ENCODE results near the gene C6orf163. TPM values are rescaled to one million over a fixed set of nuclear protein-coding genes. Genes with fewer than 3 reads are reported as not detected.

C6orf163 gene
- total RNA-seq (2021) = 1.2 and 1.4 TPM in 2 replicates
- long read RNA-seq = 0 reads

DNA sequence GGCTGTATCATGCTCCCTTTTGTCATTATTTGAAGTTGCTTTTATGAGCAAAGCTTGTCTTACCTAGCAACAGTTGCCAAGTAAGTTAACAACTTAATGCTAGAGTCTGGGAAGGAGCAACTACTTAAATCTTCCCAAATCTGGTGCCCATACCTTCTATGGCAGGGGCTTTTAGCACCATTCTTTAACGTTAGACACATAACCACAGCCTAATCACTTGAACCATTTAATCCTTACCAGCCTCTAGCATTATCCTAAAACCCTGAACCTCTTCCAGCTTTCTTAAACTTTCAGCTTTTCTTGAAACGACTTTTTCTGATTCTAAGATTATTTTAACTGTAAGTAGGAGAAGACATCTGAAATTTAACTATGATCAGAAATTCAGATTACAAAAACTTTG, at the start of gene C6orf163:
Gene C6orf163, plus strand, starts transcription at position 83 of the 400 bp plus-strand sequence. Its CDS starts 287 bp downstream, at position 370.
- no peaks in the 10 kb centered on the region for H3K79me1 ChIP-seq (ENCODE audit: insufficient read depth, low read depth, low read length, poor library complexity, severe bottlenecking)
- no peak within 1 kb of the TSS for H2BK120ac ChIP-seq (ENCODE audit: low read depth, low read length, poor library complexity, severe bottlenecking)
- no peak within 1 kb of the TSS for H2AK5ac ChIP-seq (ENCODE audit: insufficient read length, low read length)
- no peak within 1 kb of the TSS for H3K14ac ChIP-seq (ENCODE audit: insufficient read depth, low read length)
- H3K4me2 ChIP-seq (ENCODE audit: insufficient read depth, insufficient read length, low read length) = no peak within 1 kb of the TSS
- H2BK12ac ChIP-seq (ENCODE audit: insufficient read length, low read depth, low read length) = no peak within 1 kb of the TSS
- H4K20me1 ChIP-seq (ENCODE audit: control insufficient read depth, insufficient read depth, insufficient read length) = no peaks in the 10 kb centered on the region
- Mint-ChIP-seq H3K9me3 (no peaks in the 10 kb centered on the region), H3K4me1 (no peaks in the 10 kb centered on the region), H3K27ac (no peak within 1 kb of the TSS), H3K36me3 (ENCODE audit: insufficient read depth in 1 of 3, low read depth in 3 of 3) (no peaks in the 10 kb centered on the region; a peak in 1 of 7 replicates), H3K4me3 (no peak within 1 kb of the TSS), H3K27me3 (ENCODE audit: low read depth) (no peaks in the 10 kb centered on the region)
- no peak within 1 kb of the TSS for H3T11ph ChIP-seq (ENCODE audit: low read length)
- no peak within 1 kb of the TSS for H3K4ac ChIP-seq (ENCODE audit: low read depth, low read length)
- no peak within 1 kb of the TSS for H3K27ac ChIP-seq (ENCODE audit: insufficient read length, low read depth, low read length)
- H3K56ac ChIP-seq (ENCODE audit: insufficient read length, low read depth, low read length) = no peak within 1 kb of the TSS
- no peaks in the 10 kb centered on the region for H3K9me3 ChIP-seq (ENCODE audit: control insufficient read depth, low read depth, low read length)
- no peak within 1 kb of the TSS for H2AFZ ChIP-seq (ENCODE audit: low read length)
- H3K23ac ChIP-seq (ENCODE audit: insufficient read length, low read depth, low read length) = no peak within 1 kb of the TSS
- H4K91ac ChIP-seq (ENCODE audit: insufficient read length, low read depth, low read length) = no peak within 1 kb of the TSS
- H3K27me3 ChIP-seq (ENCODE audit: insufficient read depth, low read length) = no peaks in the 10 kb centered on the region
- H3K4me1 ChIP-seq (ENCODE audit: insufficient read depth, low read length) = no peaks in the 10 kb centered on the region
- no peak within 1 kb of the TSS for H4K8ac ChIP-seq (replicated peaks; ENCODE audit: insufficient read length, low read depth, low read length)
- no CpG with 5 or more reads among the region's 2 CpGs for WGBS (ENCODE audit: extremely low coverage, insufficient read length, low lambda C conversion rate)
- no peak within 1 kb of the TSS for H2BK20ac ChIP-seq (ENCODE audit: low read depth, low read length, poor library complexity, severe bottlenecking)
- no peak within 1 kb of the TSS for H3K18ac ChIP-seq (ENCODE audit: insufficient read length, low read depth, low read length)
- DNase-seq = no peak
- no peaks in the 10 kb centered on the region for H3K23me2 ChIP-seq (ENCODE audit: insufficient read length, low read depth, low read length, poor library complexity, severe bottlenecking)
- no peak within 1 kb of the TSS for H4K5ac ChIP-seq (ENCODE audit: insufficient read length, low read depth, low read length)
- no peak within 1 kb of the TSS for H2BK15ac ChIP-seq (ENCODE audit: low read depth, low read length)
- H2BK5ac ChIP-seq (ENCODE audit: insufficient read length, low read length) = no peak within 1 kb of the TSS
- no peaks in the 10 kb centered on the region for H3K79me2 ChIP-seq (ENCODE audit: insufficient read depth, low read length)
- TF ChIP-seq, protein P1, sequence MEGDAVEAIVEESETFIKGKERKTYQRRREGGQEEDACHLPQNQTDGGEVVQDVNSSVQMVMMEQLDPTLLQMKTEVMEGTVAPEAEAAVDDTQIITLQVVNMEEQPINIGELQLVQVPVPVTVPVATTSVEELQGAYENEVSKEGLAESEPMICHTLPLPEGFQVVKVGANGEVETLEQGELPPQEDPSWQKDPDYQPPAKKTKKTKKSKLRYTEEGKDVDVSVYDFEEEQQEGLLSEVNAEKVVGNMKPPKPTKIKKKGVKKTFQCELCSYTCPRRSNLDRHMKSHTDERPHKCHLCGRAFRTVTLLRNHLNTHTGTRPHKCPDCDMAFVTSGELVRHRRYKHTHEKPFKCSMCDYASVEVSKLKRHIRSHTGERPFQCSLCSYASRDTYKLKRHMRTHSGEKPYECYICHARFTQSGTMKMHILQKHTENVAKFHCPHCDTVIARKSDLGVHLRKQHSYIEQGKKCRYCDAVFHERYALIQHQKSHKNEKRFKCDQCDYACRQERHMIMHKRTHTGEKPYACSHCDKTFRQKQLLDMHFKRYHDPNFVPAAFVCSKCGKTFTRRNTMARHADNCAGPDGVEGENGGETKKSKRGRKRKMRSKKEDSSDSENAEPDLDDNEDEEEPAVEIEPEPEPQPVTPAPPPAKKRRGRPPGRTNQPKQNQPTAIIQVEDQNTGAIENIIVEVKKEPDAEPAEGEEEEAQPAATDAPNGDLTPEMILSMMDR (conservative IDR thresholded peaks at IDR 0.05) = no peak
- no peak within 1 kb of the TSS for H3K9ac ChIP-seq (ENCODE audit: extremely low read depth, insufficient read length, low read length)

Measured in H9 (cell line).